ENCODE results near the gene DSE.

DNA sequence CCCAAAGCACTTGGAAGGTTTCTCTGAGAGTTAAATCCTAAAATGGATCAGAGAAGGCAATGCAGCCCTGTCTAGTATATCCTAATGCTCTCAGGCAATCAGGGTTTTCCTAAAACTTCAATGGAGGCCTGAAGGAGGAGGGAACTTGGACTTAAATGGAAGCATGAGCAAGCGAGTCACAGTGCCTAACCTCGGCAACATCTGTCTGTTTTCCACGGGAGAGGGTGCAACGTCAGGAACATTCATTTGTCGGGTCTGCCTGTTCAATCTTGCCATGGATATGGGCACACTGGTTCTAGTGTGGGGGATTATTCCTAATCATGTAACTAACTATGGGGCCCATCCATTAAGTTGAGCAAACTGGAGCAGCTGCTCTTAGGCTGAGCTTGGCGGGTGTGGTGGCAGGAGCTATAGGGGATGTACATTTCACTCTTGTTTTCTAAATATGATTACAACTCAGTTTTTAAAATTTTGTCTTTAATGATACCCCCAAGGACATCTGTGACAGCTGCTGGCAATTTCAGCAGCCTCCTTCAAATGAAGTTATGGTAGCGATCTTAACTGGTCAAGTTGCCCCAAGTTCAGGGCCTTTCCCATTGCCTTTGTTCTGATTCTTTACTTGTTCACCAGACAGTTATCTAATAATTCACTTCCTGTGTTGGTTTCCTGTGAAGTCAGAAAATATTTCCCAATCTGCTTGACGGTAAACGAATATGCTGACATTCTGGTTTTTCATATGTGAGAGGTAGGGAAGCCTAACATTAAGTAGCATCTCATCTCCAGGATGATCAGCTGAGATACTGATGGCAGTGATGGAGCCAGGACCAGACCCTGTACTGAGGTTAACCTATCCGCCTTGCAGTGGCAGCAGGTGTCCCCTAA lies 21.6 kb downstream of the DSE start:
- no peak for TF ChIP-seq ARNT (IDR thresholded peaks at IDR 0.05)
- no peak for TF ChIP-seq L3MBTL2 (conservative IDR thresholded peaks at IDR 0.05)
- no peak for TF ChIP-seq SUZ12 (IDR thresholded peaks at IDR 0.05)
- TF ChIP-seq TARDBP (IDR thresholded peaks at IDR 0.05), result no peak
- no peak for TF ChIP-seq HDGF (IDR thresholded peaks at IDR 0.05; ENCODE audit: borderline replicate concordance)
- no peak for TF ChIP-seq SP1 (IDR thresholded peaks at IDR 0.05)
- no peak for TF ChIP-seq FOXM1 (IDR thresholded peaks at IDR 0.05; ENCODE audit: borderline replicate concordance)
